Measurements from ENCODE around the gene TAOK1. TPM values are rescaled to one million over a fixed set of nuclear protein-coding genes. Genes with fewer than 3 reads are reported as not detected.

Gene TAOK1
- polyA plus RNA-seq, 2 donors, result 5.4 to 7.9 TPM

DNA sequence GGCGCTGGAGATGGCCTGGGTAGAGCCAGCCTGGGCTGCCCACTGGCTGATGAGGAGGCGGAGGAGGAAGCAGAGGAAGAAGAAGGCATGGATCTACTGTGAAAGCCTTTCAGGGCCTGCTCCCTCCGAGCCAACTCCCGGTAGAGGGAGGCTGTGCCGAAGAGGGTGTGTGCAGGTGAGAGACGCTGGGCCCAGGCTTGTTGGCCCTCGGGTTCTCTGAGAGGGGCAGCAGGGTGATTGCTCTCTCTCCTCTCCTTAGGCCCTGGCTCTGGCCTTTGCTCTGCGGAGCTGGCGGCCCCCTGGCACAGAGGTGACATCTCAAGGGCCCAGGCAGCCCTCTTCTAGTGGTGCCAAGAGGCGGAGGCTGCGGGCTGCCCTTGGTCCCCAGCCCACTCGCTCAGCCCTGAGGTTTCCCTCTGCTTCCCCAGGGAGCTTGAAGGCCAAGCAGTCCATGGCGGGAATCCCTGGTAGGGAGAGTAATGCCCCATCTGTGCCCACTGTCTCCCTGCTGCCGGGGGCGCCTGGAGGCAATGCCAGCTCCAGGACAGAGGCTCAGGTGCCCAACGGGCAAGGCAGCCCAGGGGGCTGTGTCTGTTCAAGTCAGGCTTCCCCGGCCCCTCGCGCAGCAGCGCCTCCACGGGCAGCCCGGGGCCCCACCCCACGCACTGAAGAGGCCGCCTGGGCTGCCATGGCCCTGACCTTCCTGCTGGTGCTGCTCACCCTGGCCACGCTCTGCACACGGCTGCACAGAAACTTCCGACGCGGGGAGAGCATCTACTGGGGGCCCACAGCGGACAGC lies 181.9 kb downstream of the TAOK1 start:
- Histone ChIP-seq H3K27ac (ENCODE audit: low read depth in 2 of 2, low read length in 1 of 2) (peak overlapping the region in 1 of 2 donors; percentile 9), H3K36me3 (ENCODE audit: control insufficient read depth in 2 of 2, insufficient read depth in 2 of 2, low read length in 1 of 2) (peaks cover 8 to 29% of the 10 kb centered on the region in 2 donors), H3K4me1 (ENCODE audit: control insufficient read depth in 2 of 2, insufficient read depth in 2 of 2, low read length in 1 of 2) (peaks cover 3 to 13% of the 10 kb centered on the region in 2 donors), H3K27me3 (ENCODE audit: control insufficient read depth in 1 of 2, insufficient read depth in 2 of 2, low read length in 2 of 2) (no peaks in the 10 kb centered on the region), H3K4me3 (ENCODE audit: low read depth in 1 of 2, low read length in 2 of 2) (peak overlapping the region in 1 of 2 donors; percentile 16), H3K9me3 (ENCODE audit: control insufficient read depth in 2 of 2, insufficient read depth in 1 of 2, low read depth in 1 of 2, low read length in 1 of 2) (no peaks in the 10 kb centered on the region)
- 43 to 47% methylated on average over 30 of the region's 30 CpGs for WGBS, 2 donors

GRCh38 chr17:29572691-29573557 lies 182.8 kb downstream of the TAOK1 start:
- 35 to 37% methylated on average over 56 to 62 of the region's 62 CpGs for WGBS, 2 donors
- no peaks in the 10 kb centered on the region for H3K9me3 ChIP-seq (ENCODE audit: control insufficient read depth in 2 of 2, insufficient read depth in 1 of 2, low read depth in 1 of 2, low read length in 1 of 2)
- no peaks in the 10 kb centered on the region for H3K27me3 ChIP-seq (ENCODE audit: control insufficient read depth in 1 of 2, insufficient read depth in 2 of 2, low read length in 2 of 2)
- H3K4me3 ChIP-seq (ENCODE audit: low read depth in 1 of 2, low read length in 2 of 2), result peak overlapping the region in 1 of 2 donors; percentile 16
- H3K36me3 ChIP-seq (ENCODE audit: control insufficient read depth in 2 of 2, insufficient read depth in 2 of 2, low read length in 1 of 2), result peaks cover 8 to 33% of the 10 kb centered on the region in 2 donors
- H3K4me1 ChIP-seq (ENCODE audit: control insufficient read depth in 2 of 2, insufficient read depth in 2 of 2, low read length in 1 of 2), result peaks cover 3 to 15% of the 10 kb centered on the region in 2 donors
- H3K27ac ChIP-seq (ENCODE audit: low read depth in 2 of 2, low read length in 1 of 2), result no peak overlapping the region

DNA sequence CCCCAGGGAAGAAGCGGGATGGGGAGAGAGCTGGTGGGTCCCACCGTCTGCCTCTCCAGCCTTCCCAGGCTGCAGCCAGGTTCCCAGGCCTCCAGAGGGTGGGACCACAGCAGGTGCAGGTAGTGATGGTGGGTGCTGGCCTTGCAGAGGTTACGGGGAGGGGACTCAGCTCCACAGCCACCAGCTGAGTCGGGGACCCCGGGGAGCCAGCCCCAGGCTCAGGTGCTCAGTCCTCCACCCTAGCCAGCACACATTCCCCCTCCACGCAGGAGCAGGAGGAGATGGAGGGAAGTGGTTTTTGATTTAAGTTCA lies 183.4 kb downstream of the TAOK1 start:
- Histone ChIP-seq H3K4me3 (ENCODE audit: low read depth in 1 of 2, low read length in 2 of 2) (no peak overlapping the region), H3K27me3 (ENCODE audit: control insufficient read depth in 1 of 2, insufficient read depth in 2 of 2, low read length in 2 of 2) (no peaks in the 10 kb centered on the region), H3K4me1 (ENCODE audit: control insufficient read depth in 2 of 2, insufficient read depth in 2 of 2, low read length in 1 of 2) (peaks cover 3 to 15% of the 10 kb centered on the region in 2 donors), H3K9me3 (ENCODE audit: control insufficient read depth in 2 of 2, insufficient read depth in 1 of 2, low read depth in 1 of 2, low read length in 1 of 2) (no peaks in the 10 kb centered on the region), H3K36me3 (ENCODE audit: control insufficient read depth in 2 of 2, insufficient read depth in 2 of 2, low read length in 1 of 2) (peaks cover 8 to 39% of the 10 kb centered on the region in 2 donors), H3K27ac (ENCODE audit: low read depth in 2 of 2, low read length in 1 of 2) (no peak overlapping the region)
- WGBS, 2 donors, result 78 to 80% methylated on average over 6 of the region's 6 CpGs

DNA sequence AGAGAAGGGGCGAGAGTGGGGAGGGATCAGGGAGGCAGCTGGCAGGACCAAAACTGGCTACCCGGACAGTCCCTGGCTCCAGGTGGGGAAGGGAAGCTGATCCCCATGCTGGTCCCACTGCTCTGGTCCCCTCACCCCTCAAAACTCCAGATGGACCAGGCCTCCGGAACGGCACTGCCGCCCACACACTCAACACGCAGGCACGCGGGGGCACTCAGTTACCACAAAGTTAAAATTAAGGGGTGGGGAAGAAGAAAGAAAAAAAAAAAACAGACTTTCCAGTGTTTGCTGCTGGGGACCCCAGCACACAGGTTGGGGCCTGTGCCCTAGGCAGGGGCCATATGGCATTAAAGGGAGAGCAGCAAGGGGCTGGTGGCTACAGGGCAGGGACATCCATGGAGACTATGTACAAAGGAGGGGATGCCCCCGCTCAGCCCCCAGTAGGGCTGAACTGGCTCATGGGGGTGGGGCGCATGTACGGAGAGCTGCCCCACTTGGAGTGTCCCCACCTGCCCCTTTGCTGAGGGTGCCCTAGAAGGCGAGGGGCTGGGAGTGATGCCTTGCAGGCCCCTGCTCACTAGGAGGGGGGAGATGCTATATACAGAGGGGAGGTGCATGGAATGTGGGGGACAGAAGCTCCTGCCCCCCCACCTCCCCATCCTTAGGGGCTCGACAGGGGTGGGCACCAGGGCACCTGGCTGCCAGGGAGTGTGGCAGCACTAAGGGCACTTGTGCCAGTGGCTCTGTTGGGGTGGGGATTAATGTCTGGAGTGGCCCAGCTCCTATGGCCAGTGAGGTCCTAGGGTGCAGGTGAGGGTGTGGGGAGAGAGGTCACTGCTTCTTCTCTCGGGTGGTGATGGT lies 183.9 kb downstream of the TAOK1 start:
- Histone ChIP-seq H3K27ac (ENCODE audit: low read depth in 2 of 2, low read length in 1 of 2) (no peak overlapping the region), H3K4me1 (ENCODE audit: control insufficient read depth in 2 of 2, insufficient read depth in 2 of 2, low read length in 1 of 2) (peaks cover 3 to 13% of the 10 kb centered on the region in 2 donors), H3K36me3 (ENCODE audit: control insufficient read depth in 2 of 2, insufficient read depth in 2 of 2, low read length in 1 of 2) (peaks cover 8 to 45% of the 10 kb centered on the region in 2 donors), H3K4me3 (ENCODE audit: low read depth in 1 of 2, low read length in 2 of 2) (no peak overlapping the region), H3K9me3 (ENCODE audit: control insufficient read depth in 2 of 2, insufficient read depth in 1 of 2, low read depth in 1 of 2, low read length in 1 of 2) (no peaks in the 10 kb centered on the region), H3K27me3 (ENCODE audit: control insufficient read depth in 1 of 2, insufficient read depth in 2 of 2, low read length in 2 of 2) (no peaks in the 10 kb centered on the region)
- WGBS, 2 donors, result 81 to 82% methylated on average over 14 of the region's 14 CpGs

GRCh38 chr17:29574732-29575510 lies 184.8 kb downstream of the TAOK1 start:
- Histone ChIP-seq H3K4me1 (ENCODE audit: control insufficient read depth in 2 of 2, insufficient read depth in 2 of 2, low read length in 1 of 2) (peaks cover 3 to 10% of the 10 kb centered on the region in 2 donors), H3K4me3 (ENCODE audit: low read depth in 1 of 2, low read length in 2 of 2) (no peak overlapping the region), H3K36me3 (ENCODE audit: control insufficient read depth in 2 of 2, insufficient read depth in 2 of 2, low read length in 1 of 2) (peaks cover 8 to 47% of the 10 kb centered on the region in 2 donors), H3K27me3 (ENCODE audit: control insufficient read depth in 1 of 2, insufficient read depth in 2 of 2, low read length in 2 of 2) (no peaks in the 10 kb centered on the region), H3K27ac (ENCODE audit: low read depth in 2 of 2, low read length in 1 of 2) (no peak overlapping the region), H3K9me3 (ENCODE audit: control insufficient read depth in 2 of 2, insufficient read depth in 1 of 2, low read depth in 1 of 2, low read length in 1 of 2) (no peaks in the 10 kb centered on the region)
- WGBS, 2 donors, result 79 to 83% methylated on average over 17 of the region's 17 CpGs

DNA sequence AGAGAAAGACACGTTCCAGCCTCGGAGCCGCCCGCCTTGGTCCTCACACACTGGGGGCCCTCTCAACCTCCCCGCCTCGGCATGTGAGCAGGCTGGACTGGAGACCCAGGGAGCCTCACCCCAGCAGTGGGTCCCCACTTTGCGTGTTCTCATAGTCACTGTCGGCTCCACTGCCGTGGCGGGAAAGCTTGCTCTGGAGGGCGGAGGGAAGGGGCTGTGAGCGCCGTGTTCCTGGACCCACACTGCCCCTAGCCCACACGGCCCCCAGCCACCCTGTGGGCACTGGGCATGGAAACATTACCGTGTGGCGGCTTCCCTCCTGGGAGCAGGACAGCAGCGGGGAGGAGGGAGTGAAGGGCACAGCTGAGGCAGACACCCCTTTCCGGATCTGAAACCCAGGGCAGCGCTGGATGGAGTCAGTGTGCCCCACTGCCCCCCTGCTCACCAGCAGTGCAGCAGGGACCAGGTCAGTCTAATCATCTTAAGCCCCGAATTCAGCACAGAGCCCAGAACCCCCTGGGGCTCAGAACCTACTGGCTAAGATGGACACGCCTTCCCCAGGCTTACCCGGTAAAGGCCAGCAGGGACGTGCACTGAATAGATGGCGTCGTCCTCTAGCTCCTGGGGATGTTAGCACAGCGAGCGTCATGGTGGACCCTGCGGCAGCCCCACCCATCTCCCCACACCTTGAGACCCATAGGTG lies 185.5 kb downstream of the TAOK1 start:
- Histone ChIP-seq H3K9me3 (ENCODE audit: control insufficient read depth in 2 of 2, insufficient read depth in 1 of 2, low read depth in 1 of 2, low read length in 1 of 2) (no peaks in the 10 kb centered on the region), H3K4me1 (ENCODE audit: control insufficient read depth in 2 of 2, insufficient read depth in 2 of 2, low read length in 1 of 2) (peaks cover 3 to 10% of the 10 kb centered on the region in 2 donors), H3K36me3 (ENCODE audit: control insufficient read depth in 2 of 2, insufficient read depth in 2 of 2, low read length in 1 of 2) (peaks cover 8 to 47% of the 10 kb centered on the region in 2 donors), H3K27ac (ENCODE audit: low read depth in 2 of 2, low read length in 1 of 2) (no peak overlapping the region), H3K4me3 (ENCODE audit: low read depth in 1 of 2, low read length in 2 of 2) (no peak overlapping the region), H3K27me3 (ENCODE audit: control insufficient read depth in 1 of 2, insufficient read depth in 2 of 2, low read length in 2 of 2) (no peaks in the 10 kb centered on the region)
- 80 to 81% methylated on average over 28 of the region's 28 CpGs for WGBS, 2 donors

GRCh38 chr17:29576214-29577000 lies 186.2 kb downstream of the TAOK1 start:
- Histone ChIP-seq H3K36me3 (ENCODE audit: control insufficient read depth in 2 of 2, insufficient read depth in 2 of 2, low read length in 1 of 2) (peaks cover 8 to 51% of the 10 kb centered on the region in 2 donors), H3K4me1 (ENCODE audit: control insufficient read depth in 2 of 2, insufficient read depth in 2 of 2, low read length in 1 of 2) (peaks cover 3 to 12% of the 10 kb centered on the region in 2 donors), H3K9me3 (ENCODE audit: control insufficient read depth in 2 of 2, insufficient read depth in 1 of 2, low read depth in 1 of 2, low read length in 1 of 2) (no peaks in the 10 kb centered on the region), H3K4me3 (ENCODE audit: low read depth in 1 of 2, low read length in 2 of 2) (no peak overlapping the region), H3K27me3 (ENCODE audit: control insufficient read depth in 1 of 2, insufficient read depth in 2 of 2, low read length in 2 of 2) (no peaks in the 10 kb centered on the region), H3K27ac (ENCODE audit: low read depth in 2 of 2, low read length in 1 of 2) (no peak overlapping the region)
- 86 to 91% methylated on average over 37 of the region's 37 CpGs for WGBS, 2 donors

DNA sequence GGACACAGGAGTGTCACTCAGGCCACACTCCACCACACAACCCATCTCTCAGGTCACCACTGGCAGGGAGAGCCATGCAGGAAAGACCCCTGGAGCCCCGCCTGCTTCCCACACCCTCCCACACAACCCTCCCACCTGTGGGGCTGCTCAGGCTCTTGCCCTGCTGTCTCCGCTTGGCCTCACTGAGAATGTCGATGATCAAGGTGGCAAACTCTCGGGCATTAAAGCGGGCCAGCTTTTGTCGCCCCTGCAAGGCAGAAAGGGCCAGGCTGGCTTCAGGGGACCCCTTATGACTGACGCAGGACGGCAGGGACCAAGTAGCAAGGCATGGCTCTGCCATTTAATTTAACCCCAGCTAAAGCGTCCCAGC lies 186.8 kb downstream of the TAOK1 start:
- WGBS, 2 donors, result 96 to 97% methylated on average over 9 of the region's 9 CpGs
- H3K36me3 ChIP-seq (ENCODE audit: control insufficient read depth in 2 of 2, insufficient read depth in 2 of 2, low read length in 1 of 2), result peaks cover 4 to 57% of the 10 kb centered on the region in 2 donors
- H3K27me3 ChIP-seq (ENCODE audit: control insufficient read depth in 1 of 2, insufficient read depth in 2 of 2, low read length in 2 of 2), result no peaks in the 10 kb centered on the region
- no peak overlapping the region for H3K4me3 ChIP-seq (ENCODE audit: low read depth in 1 of 2, low read length in 2 of 2)
- no peaks in the 10 kb centered on the region for H3K9me3 ChIP-seq (ENCODE audit: control insufficient read depth in 2 of 2, insufficient read depth in 1 of 2, low read depth in 1 of 2, low read length in 1 of 2)
- no peak overlapping the region for H3K27ac ChIP-seq (ENCODE audit: low read depth in 2 of 2, low read length in 1 of 2)
- peaks cover 2 to 14% of the 10 kb centered on the region in 2 donors for H3K4me1 ChIP-seq (ENCODE audit: control insufficient read depth in 2 of 2, insufficient read depth in 2 of 2, low read length in 1 of 2)
